ENCODE results near the gene TUBB4B.

Gene TUBB4B

DNA sequence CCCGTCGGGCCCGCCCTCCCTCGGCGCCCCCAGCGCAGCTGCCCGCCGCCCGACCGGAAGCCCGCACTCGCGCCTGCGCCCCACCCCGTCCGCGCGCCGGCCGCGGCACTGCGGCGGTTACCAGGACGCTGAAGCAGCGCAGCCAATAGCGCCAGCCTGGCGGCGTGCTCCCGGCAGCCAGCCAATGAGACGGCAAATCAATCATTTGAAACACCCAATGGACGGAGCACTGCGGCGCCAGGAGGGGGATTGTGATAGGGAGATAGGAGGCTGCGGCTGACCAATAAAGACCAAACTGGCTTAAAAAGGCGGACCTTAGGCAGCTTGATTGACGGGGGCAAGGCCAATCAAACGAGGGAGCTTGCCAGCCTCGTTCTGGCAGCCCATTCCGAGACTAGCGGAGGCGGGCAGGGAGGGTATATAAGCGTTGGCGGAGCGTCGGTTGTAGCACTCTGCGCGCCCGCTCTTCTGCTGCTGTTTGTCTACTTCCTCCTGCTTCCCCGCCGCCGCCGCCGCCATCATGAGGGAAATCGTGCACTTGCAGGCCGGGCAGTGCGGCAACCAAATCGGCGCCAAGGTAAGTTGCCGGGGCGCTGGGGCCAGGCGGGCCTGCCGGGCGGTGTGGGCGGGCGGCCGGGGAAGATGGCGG, at the start of gene TUBB4B:
Gene TUBB4B (plus strand): TSS at position 447 of the 649 bp plus-strand sequence. CDS start 74 bp downstream, at position 521.
- peak; percentile 97 to 99 for DNase-seq

DNA sequence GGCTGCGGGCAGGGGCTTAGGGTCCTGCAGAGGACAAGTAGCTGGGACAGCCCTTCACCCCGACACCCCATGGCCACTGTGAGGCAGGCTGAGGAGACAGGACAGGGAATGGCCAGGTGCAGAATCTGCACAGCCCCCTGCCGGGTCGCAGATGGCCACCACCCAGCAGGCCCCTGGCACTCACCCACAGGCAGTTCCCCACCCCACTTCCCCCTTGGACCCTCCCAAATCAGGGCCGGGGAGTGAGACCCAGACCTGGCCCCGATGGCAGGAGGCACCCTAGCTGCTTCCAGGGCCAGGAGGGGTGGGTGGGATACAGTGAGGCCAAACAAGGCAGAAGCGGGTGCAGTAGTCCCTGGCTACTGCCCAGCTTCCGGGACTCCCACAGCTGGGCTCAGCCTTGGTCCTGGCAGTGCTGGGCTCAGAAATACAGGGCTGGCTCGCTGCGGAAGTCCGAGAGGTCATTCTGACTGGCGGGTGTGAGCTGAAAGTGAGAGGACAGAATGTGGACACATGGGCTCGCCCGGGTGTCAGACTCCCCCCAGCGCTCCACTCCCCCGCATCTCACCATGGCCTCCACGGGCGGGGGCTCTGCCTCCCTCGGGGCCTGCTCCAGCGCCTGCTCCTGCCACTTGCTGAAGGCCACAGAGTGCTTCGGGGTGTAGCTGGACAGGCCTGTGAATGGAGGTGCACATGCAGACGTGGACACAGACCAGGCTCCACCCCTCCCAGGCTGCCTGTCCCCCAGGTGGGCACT, 49.2 kb upstream of the TUBB4B start:
- no peak for DNase-seq

DNA sequence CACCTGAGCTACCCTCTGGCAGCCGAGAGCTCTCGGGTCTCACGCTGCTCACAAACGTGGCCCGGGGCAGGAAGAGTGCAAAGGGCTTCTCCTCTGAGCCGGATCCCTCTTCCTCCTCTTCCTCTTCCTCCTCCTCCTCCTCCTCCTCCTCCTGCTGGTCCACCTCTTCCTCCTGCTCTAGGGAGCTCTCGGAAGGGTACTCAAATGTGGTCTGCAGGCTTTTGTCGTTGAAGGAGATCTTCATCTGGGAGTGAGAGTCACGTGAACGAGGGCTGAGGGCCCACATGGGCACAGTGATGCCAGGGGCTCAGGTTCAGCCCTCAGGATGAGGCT, 48.7 kb upstream of the TUBB4B start:
- DNase-seq, result no peak

GRCh38 chr9:137192859-137193258, 48.2 kb upstream of the TUBB4B start:
- DNase-seq, result no peak

DNA sequence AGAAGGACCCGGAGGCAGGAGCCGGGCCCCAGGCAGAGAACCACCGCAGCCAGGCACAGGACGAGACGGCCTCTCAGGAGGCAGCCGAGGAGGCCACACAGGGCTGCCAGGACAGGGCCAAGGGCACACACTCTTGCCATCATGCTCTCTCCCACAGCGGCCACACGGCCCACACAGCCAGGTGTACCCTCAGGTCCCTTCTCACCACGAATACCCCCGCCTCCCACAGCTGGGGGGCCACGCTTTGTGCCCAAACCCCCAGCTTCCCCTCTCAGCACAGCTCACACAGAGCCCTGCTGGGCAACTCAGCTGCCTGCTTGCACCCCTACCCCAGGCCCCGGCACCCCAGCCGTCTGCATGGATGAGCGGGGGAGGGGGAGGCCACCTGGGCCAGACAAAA, 47.3 kb upstream of the TUBB4B start:
- no peak for DNase-seq

- DNase-seq, result no peak
Measured at GRCh38 chr9:137194388-137194787, 46.7 kb upstream of the TUBB4B start.

- DNase-seq, result no peak
Measured at GRCh38 chr9:137194909-137195308, 46.2 kb upstream of the TUBB4B start.

DNA sequence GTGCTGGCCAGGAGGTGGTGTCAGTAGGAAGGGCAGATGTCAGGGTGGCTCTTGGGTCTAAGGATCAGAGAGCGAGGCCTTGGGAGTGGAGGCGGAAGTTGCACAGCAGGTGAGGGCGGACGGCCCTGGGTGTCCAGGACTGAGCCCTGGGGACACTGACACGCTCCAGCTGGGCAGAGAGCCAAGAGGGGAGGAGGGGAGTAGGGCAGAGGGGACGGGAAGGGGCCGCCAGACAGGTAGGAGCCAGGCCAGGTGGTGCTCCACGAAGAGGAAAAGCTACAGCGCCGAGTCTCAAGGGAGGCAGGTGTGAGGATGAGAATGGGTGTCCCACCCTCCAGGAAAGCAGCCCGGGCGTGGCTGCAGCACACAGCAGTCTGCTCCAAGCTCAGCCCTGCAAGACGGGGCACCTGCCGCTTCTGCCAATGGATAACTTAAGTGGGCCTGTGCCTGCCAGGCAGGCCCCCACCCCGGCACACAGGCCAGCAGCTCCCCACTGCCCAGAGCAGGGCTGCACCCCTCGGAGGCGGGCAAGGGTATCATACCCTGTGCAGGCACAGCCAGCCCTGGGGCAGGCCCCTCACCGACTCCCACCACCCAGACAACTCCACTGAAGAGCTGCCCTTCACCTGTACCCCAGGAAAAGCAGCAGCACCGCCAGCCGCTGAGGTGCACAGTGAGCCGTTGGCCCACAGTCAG, 45.4 kb upstream of the TUBB4B start:
- DNase-seq, result no peak

DNA sequence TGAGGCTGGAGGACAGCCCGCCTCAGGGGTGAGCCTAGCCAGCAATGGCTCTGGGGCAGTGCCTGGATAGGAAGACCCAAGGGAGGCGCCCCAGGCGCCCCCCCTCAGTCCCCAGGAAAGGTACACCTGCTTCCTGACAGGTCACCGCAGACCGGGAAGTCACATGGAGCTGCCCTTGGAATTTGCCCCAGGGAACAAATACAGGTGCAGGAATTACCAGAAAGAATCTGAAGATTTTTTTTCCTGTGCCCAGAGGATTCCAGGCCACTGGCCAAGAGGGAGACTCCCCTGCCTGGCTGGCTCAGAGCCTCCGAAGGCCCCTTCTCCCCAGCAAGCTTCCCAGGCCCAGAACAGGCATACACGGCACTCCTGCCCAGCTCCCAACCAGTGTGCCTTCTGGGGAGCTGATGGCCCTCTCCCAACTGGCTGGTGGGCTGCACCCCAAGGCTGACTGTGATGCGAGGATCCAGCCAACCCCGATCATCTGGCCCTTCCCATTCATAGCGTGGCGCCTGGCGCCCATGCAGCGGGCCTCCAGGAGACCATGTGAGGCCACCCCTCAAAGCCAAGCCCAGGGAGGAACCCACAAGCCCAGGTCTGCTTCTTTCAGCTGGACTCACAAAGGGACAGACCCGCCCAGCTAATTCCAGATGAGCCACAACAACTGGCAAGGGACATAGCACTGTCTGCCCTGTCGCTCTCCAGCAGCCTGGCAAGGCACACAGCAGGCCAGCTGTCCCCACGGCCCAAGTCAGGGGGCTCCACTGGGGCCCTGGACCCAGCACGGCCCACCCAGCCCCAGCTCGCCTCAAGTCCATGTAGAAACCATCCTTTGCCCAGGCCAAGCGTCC, 42.8 kb upstream of the TUBB4B start:
- no peak for DNase-seq

GRCh38 chr9:137198902-137199283, 42.2 kb upstream of the TUBB4B start:
- DNase-seq, result peak in 1 of 2 experiments; percentile 51

DNA sequence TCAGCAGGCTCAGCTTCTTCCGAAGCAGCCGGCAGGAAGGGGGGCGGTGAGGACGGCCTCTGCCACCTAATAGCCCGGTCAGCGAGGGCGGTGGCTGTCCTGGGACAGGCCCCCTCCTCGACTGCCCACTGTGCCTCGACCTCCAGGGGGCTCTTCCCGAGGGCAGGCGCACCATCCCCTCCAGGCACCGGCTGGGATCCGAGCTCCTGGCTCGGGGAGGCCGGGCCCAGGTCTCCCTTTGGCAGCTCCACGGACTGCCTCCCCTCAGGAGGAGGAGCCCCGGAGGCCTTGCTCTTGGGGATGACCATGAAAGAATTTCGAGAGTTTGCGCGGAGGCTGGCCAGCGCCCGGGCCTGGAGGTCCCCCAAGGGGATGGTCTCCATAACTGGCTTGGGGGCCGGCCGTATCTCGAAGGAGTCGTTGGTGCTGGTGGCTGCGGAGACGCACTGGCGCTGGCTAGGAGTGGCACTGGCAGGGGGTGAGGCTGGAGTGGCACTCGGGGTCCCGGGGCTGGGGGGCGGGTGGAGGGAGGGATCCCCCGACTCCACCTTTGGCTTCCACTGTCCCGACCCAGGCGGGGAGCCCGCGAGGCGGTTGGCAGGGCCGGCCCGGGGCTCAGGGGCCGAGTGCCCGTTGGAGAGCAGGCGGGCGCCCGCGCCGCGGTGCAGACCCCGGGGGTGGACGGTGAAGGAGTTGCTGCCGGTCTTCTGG, 41.5 kb upstream of the TUBB4B start:
- no peak for DNase-seq

DNA sequence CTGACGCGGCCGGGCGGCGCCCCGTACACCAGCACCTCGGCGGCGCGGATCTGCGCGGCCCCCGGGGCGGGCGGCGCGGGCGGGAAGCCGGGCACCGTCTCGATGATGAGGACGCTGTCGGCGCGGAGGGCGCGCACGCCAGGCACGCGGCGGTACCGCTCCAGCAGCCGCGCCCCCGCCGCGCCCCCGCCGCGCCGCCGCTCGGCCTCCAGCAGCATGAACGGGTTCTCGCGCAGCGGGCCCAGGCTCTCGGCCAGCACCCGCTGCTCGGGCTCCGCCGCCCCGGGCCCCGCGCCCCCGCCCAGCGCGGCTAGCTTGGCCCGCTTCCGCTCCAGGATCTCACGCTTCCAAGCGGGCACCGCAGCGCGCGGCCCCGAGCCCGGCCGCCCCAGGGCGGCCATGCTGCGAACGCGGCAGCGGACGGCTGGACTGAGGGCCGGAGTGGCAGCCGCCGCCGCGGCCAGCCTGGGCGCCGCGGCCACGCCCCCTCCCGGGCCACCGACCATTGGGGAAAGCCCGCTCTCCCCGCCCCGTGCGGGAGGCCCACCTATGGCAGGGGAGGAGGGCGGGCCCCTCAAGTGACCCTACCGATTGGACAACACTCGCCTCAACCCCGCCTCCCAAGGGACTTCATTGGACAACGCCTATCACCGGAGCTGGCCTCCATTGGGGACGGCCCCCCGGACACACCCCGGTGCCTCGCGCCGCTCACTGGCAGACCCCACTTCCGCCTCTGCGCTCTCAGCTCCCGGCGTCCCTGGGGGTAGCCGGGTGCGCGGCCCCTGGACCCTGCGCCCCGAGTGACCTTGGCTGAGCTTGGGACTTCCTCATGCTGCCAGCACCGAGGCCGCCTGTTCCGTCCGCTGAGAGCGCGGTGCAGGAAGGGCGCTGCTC, 40.5 kb upstream of the TUBB4B start, which contains the start of gene TPRN:
Gene TPRN (minus strand): TSS at position 431 of the 894 bp plus-strand sequence. CDS start 30 bp downstream, at position 401.
- peak; percentile 97 to 98 for DNase-seq

DNA sequence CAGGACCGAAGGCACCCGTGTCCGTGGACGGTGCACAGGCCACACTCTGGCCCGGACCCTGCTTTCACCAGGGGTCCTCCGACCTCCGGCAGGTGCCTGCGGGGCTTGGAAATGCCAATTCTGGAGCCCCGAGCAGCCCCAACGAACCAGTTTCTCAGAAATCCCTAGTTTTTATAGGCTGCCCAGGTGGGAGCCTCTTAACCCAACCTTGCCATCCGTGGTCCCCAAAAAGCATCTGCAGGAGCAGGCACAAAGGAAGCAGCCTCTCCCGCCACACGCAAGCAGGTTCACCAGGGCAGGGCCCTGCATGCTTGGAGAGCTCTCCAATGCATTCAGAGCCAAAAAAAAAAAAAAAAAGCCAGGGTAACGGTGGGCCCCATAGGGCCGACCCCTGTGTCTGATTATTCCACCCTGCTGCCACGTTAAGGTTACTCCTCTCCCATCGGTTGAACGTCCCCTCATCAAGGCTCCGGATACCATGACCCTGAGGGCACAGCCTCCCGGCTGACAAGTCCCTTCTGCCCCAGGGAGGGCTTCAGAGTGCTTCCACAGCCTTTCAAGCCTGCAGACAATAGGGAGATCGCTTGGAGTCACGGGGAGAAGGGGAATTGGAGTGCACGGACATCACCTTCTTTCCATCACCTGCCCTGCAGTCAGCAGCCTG, 39.8 kb upstream of the TUBB4B start:
- no peak for DNase-seq

DNA sequence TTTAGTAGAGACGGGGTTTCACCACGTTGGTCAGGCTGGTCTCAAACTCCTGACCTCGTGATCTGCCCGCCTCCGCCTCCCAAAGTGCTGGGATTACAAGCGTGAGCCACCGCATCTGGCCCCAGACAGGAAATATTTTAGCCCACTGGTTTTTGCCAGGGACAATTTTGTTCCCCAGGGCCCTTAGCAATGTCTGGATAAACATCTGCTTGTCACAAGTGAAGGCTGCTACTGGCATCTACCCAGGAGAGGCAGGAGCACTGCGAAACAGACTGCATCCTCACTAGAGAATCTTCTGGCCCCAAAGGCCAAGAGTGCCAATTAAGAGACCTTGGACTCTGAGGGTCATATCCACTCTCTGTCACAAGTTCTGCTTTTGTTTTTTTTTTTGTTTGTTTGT, 38.1 kb upstream of the TUBB4B start:
- DNase-seq, result no peak

GRCh38 chr9:137204731-137205125, 36.4 kb upstream of the TUBB4B start:
- DNase-seq, result no peak

GRCh38 chr9:137205126-137206069, 35.7 kb upstream of the TUBB4B start, which contains the start of the genes NDOR1 and TMEM203:
Gene NDOR1, plus strand, starts transcription at chr9:137205700. Its CDS starts 78 bp downstream, at chr9:137205778.
Gene TMEM203, minus strand, starts transcription at chr9:137205648. Its CDS starts 234 bp downstream, at chr9:137205414.
- peak in 1 of 2 experiments; percentile 71 for DNase-seq

- no peak for DNase-seq
Measured at GRCh38 chr9:137206602-137207001, 34.5 kb upstream of the TUBB4B start.

DNA sequence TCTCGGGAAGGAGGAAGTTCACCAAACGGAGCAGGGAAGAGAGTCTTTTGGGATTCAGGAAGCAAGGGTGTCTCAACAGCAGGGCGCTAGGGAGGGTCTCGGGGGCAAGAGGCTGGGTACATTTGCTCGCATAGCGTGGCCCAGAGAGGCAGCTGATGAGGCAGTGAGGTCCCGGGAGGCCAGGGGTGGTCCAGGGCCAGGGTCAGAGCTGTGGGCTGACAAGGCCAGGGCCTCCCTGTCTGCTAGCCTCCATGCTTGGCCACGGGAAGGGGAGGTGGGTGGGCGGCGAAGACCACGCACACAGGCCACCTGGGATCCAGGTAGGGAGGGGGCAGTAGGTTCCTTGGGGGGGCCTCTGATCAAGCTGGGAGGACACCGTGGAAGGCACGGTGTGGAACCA, 29.6 kb upstream of the TUBB4B start:
- no peak for DNase-seq

- DNase-seq, result no peak
Measured at GRCh38 chr9:137212520-137212919, 28.6 kb upstream of the TUBB4B start.

All from cerebellar nuclear complex (tissue), 1 donor.